GM23338 (cell line): Measurements from ENCODE around the gene DEFB110.

Experiments used
- CTCF ChIP-seq, 2 experiments: fragments of 200-600 bp in 1 of 2; sonication (generic) in 1 of 2; conservative IDR thresholded peaks; 2 replicates each; pipeline versions ENCODE4 v1.5.1 to v1.6.1; 2016 to 2017; ENCODE audit warnings: antibody characterized with exemption in 2 of 2, low read depth in 2 of 2, mild to moderate bottlenecking in 2 of 2, moderate library complexity in 1 of 2
- EZH2 ChIP-seq: fragments of 200-600 bp; sonication (generic); IDR thresholded peaks from one replicate; pipeline ENCODE4 v1.8.0; 2017; ENCODE audit warnings: antibody characterized with exemption, mild to moderate bottlenecking, low read depth; ENCODE audit not compliant: unreplicated experiment

GRCh38 chr6:49969605-49970004 is 52.2 kb downstream of the DEFB110 start, which contains the start of gene DEFB113:
- no peak for TF ChIP-seq CTCF (conservative IDR thresholded peaks at IDR 0.05; ENCODE audit: low read depth in 2 of 2)
- TF ChIP-seq EZH2, result no peak
